Stimulated activated naive B cell treated with anti-CD40 and anti-IgM and Interleukin-4, amounts not matched to agents 10 μg/mL and 1 μg/mL and 100 μg/mL, for 72 hours (primary cell): ENCODE measurements around the gene C13orf46.
A peak's percentile ranks its signal among the peaks of the same experiment; 100 is the strongest.

Experiments
- ATAC-seq, 2 donors: fragments of 150-1000 bp; cut with Tn5 transposase; replicated peaks; 2 replicates each; pipeline ENCODE4 v1.10.0; 2021; ENCODE audit warnings: moderate library complexity in 1 of 2
- DNase-seq: peaks from one replicate; pipeline ENCODE4 v3.0.0; 2021
- H3K27ac Mint-ChIP-seq: one replicate; pipeline ENCODE4 v1.8.0; 2022; ENCODE audit warnings: mild to moderate bottlenecking, mixed read lengths
- H3K27me3 Mint-ChIP-seq, 2 donors: one replicate each; pipeline ENCODE4 v1.8.0; 2022; ENCODE audit warnings: mixed read lengths in 2 of 2
- H3K36me3 Mint-ChIP-seq, 2 donors: one replicate each; pipeline ENCODE4 v1.8.0; 2022; ENCODE audit warnings: mixed read lengths in 2 of 2, mild to moderate bottlenecking in 1 of 2
- H3K4me1 Mint-ChIP-seq, 2 donors: one replicate each; pipeline ENCODE4 v1.8.0; 2022; ENCODE audit warnings: mixed read lengths in 2 of 2, mild to moderate bottlenecking in 1 of 2
- H3K4me3 Mint-ChIP-seq, 2 donors: one replicate each; pipeline ENCODE4 v1.8.0; 2022; ENCODE audit warnings: mild to moderate bottlenecking in 2 of 2, mixed read lengths in 2 of 2, moderate library complexity in 1 of 2
- H3K9me3 Mint-ChIP-seq, 2 donors: one replicate each; pipeline ENCODE4 v1.8.0; 2022; ENCODE audit warnings: mixed read lengths in 2 of 2, mild to moderate bottlenecking in 1 of 2

Gene C13orf46

GRCh38 chr13:113953561-113953960 lies 20.3 kb downstream of the C13orf46 start:
- Mint-ChIP-seq H3K4me1 (peaks cover 8 to 12% of the 10 kb centered on the region in 2 donors), H3K4me3 (no peak overlapping the region), H3K36me3 (peaks cover 23 to 39% of the 10 kb centered on the region in 2 donors), H3K27ac (no peak overlapping the region), H3K27me3 (peaks cover 0 to 6% of the 10 kb centered on the region in 2 donors), H3K9me3 (peaks cover 10 to 20% of the 10 kb centered on the region in 2 donors)
- DNase-seq (no peak), ATAC-seq (no peak)

GRCh38 chr13:113952983-113953520 lies 20.8 kb downstream of the C13orf46 start:
- Mint-ChIP-seq H3K27ac (no peak overlapping the region), H3K4me3 (no peak overlapping the region), H3K4me1 (peaks cover 12 to 17% of the 10 kb centered on the region in 2 donors), H3K36me3 (peaks cover 23 to 38% of the 10 kb centered on the region in 2 donors), H3K27me3 (peaks cover 0 to 6% of the 10 kb centered on the region in 2 donors), H3K9me3 (peaks cover 10 to 20% of the 10 kb centered on the region in 2 donors)
- no peak for ATAC-seq
- no peak for DNase-seq

GRCh38 chr13:113952151-113952982 lies 21.5 kb downstream of the C13orf46 start:
- peaks cover 10 to 20% of the 10 kb centered on the region in 2 donors for H3K9me3 Mint-ChIP-seq
- H3K27me3 Mint-ChIP-seq, result peaks cover 0 to 6% of the 10 kb centered on the region in 2 donors
- peaks cover 23 to 31% of the 10 kb centered on the region in 2 donors for H3K36me3 Mint-ChIP-seq

GRCh38 chr13:113951246-113951999 lies 22.5 kb downstream of the C13orf46 start:
- Mint-ChIP-seq H3K36me3 (peaks cover 19 to 23% of the 10 kb centered on the region in 2 donors), H3K27me3 (peaks cover 0 to 11% of the 10 kb centered on the region in 2 donors), H3K27ac (peak overlapping the region; percentile 51), H3K4me3 (peak overlapping the region; percentile 53 to 74), H3K9me3 (peaks cover 10 to 20% of the 10 kb centered on the region in 2 donors), H3K4me1 (peaks cover 16 to 30% of the 10 kb centered on the region in 2 donors)
- DNase-seq, result peak; percentile 55
- peak; percentile 88 to 89 for ATAC-seq

More at GRCh38 chr13:113952151-113952982, 21.5 kb downstream of the C13orf46 start:
- DNase-seq (no peak), ATAC-seq (no peak)
- H3K4me3 Mint-ChIP-seq, result no peak overlapping the region
- peaks cover 16 to 24% of the 10 kb centered on the region in 2 donors for H3K4me1 Mint-ChIP-seq
- H3K27ac Mint-ChIP-seq, result peak overlapping the region; percentile 20

GRCh38 chr13:113950451-113951245 lies 23.2 kb downstream of the C13orf46 start:
- DNase-seq, result no peak
- peak overlapping the region; percentile 67 for H3K27ac Mint-ChIP-seq
- H3K4me1 Mint-ChIP-seq, result peaks cover 16 to 30% of the 10 kb centered on the region in 2 donors
- H3K27me3 Mint-ChIP-seq, result peaks cover 0 to 11% of the 10 kb centered on the region in 2 donors
- peak; percentile 46 for ATAC-seq
- peaks cover 12 to 15% of the 10 kb centered on the region in 2 donors for H3K36me3 Mint-ChIP-seq
- peaks cover 6 to 12% of the 10 kb centered on the region in 2 donors for H3K9me3 Mint-ChIP-seq
- peak overlapping the region; percentile 53 to 74 for H3K4me3 Mint-ChIP-seq

- Mint-ChIP-seq H3K4me3 (no peak overlapping the region), H3K27ac (no peak overlapping the region)
- ATAC-seq, result no peak
These were observed 24.3 kb downstream of the C13orf46 start for GRCh38 chr13:113949546-113949945.

GRCh38 chr13:113948034-113948742 lies 25.7 kb downstream of the C13orf46 start:
- Mint-ChIP-seq H3K4me1 (peaks cover 16 to 30% of the 10 kb centered on the region in 2 donors), H3K36me3 (no peaks in the 10 kb centered on the region), H3K4me3 (no peak overlapping the region), H3K27me3 (peaks cover 0 to 11% of the 10 kb centered on the region in 2 donors), H3K9me3 (no peaks in the 10 kb centered on the region), H3K27ac (peak overlapping the region; percentile 87)
- peak; percentile 22 to 28 for ATAC-seq
- DNase-seq, result no peak

More at GRCh38 chr13:113949546-113949945, 24.3 kb downstream of the C13orf46 start:
- peaks cover 4% of the 10 kb centered on the region in 2 donors for H3K36me3 Mint-ChIP-seq
- H3K4me1 Mint-ChIP-seq, result peaks cover 16 to 30% of the 10 kb centered on the region in 2 donors
- peaks cover 0 to under 1% of the 10 kb centered on the region in 2 donors for H3K9me3 Mint-ChIP-seq
- peaks cover 0 to 11% of the 10 kb centered on the region in 2 donors for H3K27me3 Mint-ChIP-seq
- no peak for DNase-seq

- Mint-ChIP-seq H3K36me3 (no peaks in the 10 kb centered on the region), H3K9me3 (no peaks in the 10 kb centered on the region), H3K4me1 (peaks cover 16 to 30% of the 10 kb centered on the region in 2 donors), H3K4me3 (no peak overlapping the region), H3K27me3 (peaks cover 0 to 11% of the 10 kb centered on the region in 2 donors), H3K27ac (peak overlapping the region; percentile 87)
- peak in 1 of 2 donors; percentile 14 for ATAC-seq
- no peak for DNase-seq
These were observed 26.4 kb downstream of the C13orf46 start for GRCh38 chr13:113947311-113948033.

GRCh38 chr13:113946409-113947181 lies 27.3 kb downstream of the C13orf46 start:
- H3K4me1 Mint-ChIP-seq, result peaks cover 15 to 30% of the 10 kb centered on the region in 2 donors
- ATAC-seq, result no peak

GRCh38 chr13:113945857-113946408 lies 27.9 kb downstream of the C13orf46 start:
- Mint-ChIP-seq H3K9me3 (no peaks in the 10 kb centered on the region), H3K36me3 (no peaks in the 10 kb centered on the region), H3K27me3 (peaks cover 0 to 21% of the 10 kb centered on the region in 2 donors), H3K27ac (no peak overlapping the region), H3K4me1 (peaks cover 13 to 26% of the 10 kb centered on the region in 2 donors), H3K4me3 (no peak overlapping the region)
- no peak for ATAC-seq
- DNase-seq, result no peak

More at GRCh38 chr13:113946409-113947181, 27.3 kb downstream of the C13orf46 start:
- H3K4me3 Mint-ChIP-seq, result no peak overlapping the region
- DNase-seq, result no peak
- H3K27ac Mint-ChIP-seq, result peak overlapping the region; percentile 59
- H3K9me3 Mint-ChIP-seq, result no peaks in the 10 kb centered on the region
- peaks cover 0 to 19% of the 10 kb centered on the region in 2 donors for H3K27me3 Mint-ChIP-seq
- H3K36me3 Mint-ChIP-seq, result no peaks in the 10 kb centered on the region

GRCh38 chr13:113943821-113944565 lies 29.9 kb downstream of the C13orf46 start:
- Mint-ChIP-seq H3K36me3 (no peaks in the 10 kb centered on the region), H3K27ac (no peak overlapping the region), H3K4me3 (no peak overlapping the region), H3K27me3 (peaks cover under 1 to 20% of the 10 kb centered on the region in 2 donors), H3K9me3 (no peaks in the 10 kb centered on the region), H3K4me1 (peaks cover 11 to 20% of the 10 kb centered on the region in 2 donors)
- ATAC-seq (no peak), DNase-seq (no peak)
